B cell (primary cell): Measurements from ENCODE around the gene RAB22A. TPM values are rescaled to one million over a fixed set of nuclear protein-coding genes. Genes with fewer than 3 reads are reported as not detected.

Source experiments
- ATAC-seq: fragments of 200-7000 bp; cut with Tn5 transposase; one replicate; pipeline ENCODE4 v1.10.0; 2021; ENCODE audit warnings: low read depth, mild to moderate bottlenecking, moderate number of reproducible peaks, moderate library complexity
- CTCF ChIA-PET: fragments of 350-600 bp; sonication (Branson Sonifier 250); formaldehyde crosslinking; loops from one replicate; lab custom pipeline; 2021; ENCODE audit warnings: antibody characterized with exemption, inconsistent platforms; lab: Charles Lee
- POLR2A ChIA-PET: fragments of 350-600 bp; sonication (Branson Sonifier 250); formaldehyde crosslinking; loops from one replicate; lab custom pipeline; 2021; ENCODE audit warnings: antibody characterized with exemption; lab: Charles Lee
- DNase-seq: peaks from one replicate; pipeline ENCODE4 v3.0.0; 2013
- H2AFZ ChIP-seq: 2 replicates; pipeline ENCODE4 v1.6.1; 2012; ENCODE audit warnings: mild to moderate bottlenecking, low read depth, low read length; ENCODE audit not compliant: insufficient read depth, poor library complexity, severe bottlenecking
- H3K27ac ChIP-seq, 2 donors: 1 replicate in 1 of 2; 2 replicates in 1 of 2; pipeline ENCODE4 v1.5.1; 2012 to 2013; ENCODE audit warnings: low read length in 2 of 2, mild to moderate bottlenecking in 2 of 2, moderate library complexity in 1 of 2
- H3K27me3 ChIP-seq, 4 experiments: fragments of 200-600 bp in 1 of 4; sonication (generic) in 1 of 4; replicated peaks in 1 of 4; 1 replicate in 2 of 4; 2 replicates in 2 of 4; pipeline versions ENCODE4 v1.6.1 to v1.7.0; 2013 to 2016; ENCODE audit warnings: low read length in 3 of 4, mild to moderate bottlenecking in 2 of 4, mixed read lengths in 1 of 4, moderate library complexity in 1 of 4; ENCODE audit not compliant: insufficient read depth in 4 of 4, control insufficient read depth in 3 of 4; ENCODE audit errors: control extremely low read depth in 1 of 4
- H3K36me3 ChIP-seq, 2 experiments: replicated peaks in 1 of 2; 1 replicate in 1 of 2; 2 replicates in 1 of 2; pipeline versions ENCODE4 v1.6.1 to v1.7.1; 2013; ENCODE audit warnings: low read length in 1 of 2; ENCODE audit not compliant: insufficient read depth in 2 of 2, control insufficient read depth in 1 of 2; ENCODE audit errors: control extremely low read depth in 1 of 2, extremely low read depth in 1 of 2
- H3K4me1 ChIP-seq, 2 donors: fragments of 200-600 bp in 1 of 2; sonication (generic) in 1 of 2; 1 replicate in 1 of 2; 2 replicates in 1 of 2; pipeline versions ENCODE4 v1.5.1 to v1.6.1; 2013 to 2017; ENCODE audit warnings: low read length in 2 of 2; ENCODE audit not compliant: control insufficient read depth in 2 of 2, insufficient read depth in 2 of 2
- H3K4me2 ChIP-seq: replicated peaks from 2 replicates; pipeline ENCODE3; 2012; ENCODE audit warnings: mild to moderate bottlenecking, low read depth, low read length; ENCODE audit not compliant: poor library complexity, severe bottlenecking
- H3K4me3 ChIP-seq, 5 experiments: fragments of 200-600 bp in 1 of 5; sonication (generic) in 1 of 5; 1 replicate in 3 of 5; 2 replicates in 2 of 5; pipeline versions ENCODE4 v1.5.1 to v1.7.0; 2011 to 2016; ENCODE audit warnings: low read length in 4 of 5, mild to moderate bottlenecking in 4 of 5, low read depth in 2 of 5, control low read depth in 1 of 5, moderate library complexity in 1 of 5; ENCODE audit not compliant: insufficient read depth in 1 of 5; ENCODE audit errors: control extremely low read depth in 1 of 5, extremely low read depth in 1 of 5
- H3K79me2 ChIP-seq: fragments of 200-600 bp; sonication (generic); one replicate; pipeline ENCODE4 v1.6.0; 2016; ENCODE audit warnings: low read length; ENCODE audit not compliant: control insufficient read depth, insufficient read depth
- H3K9ac ChIP-seq: fragments of 200-600 bp; sonication (generic); 2 replicates; pipeline ENCODE4 v1.6.1; 2017; ENCODE audit warnings: mild to moderate bottlenecking, low read length, moderate library complexity
- H3K9me3 ChIP-seq, 3 donors: one replicate each; pipeline versions ENCODE4 v1.6.1 to v1.7.1; 2013; ENCODE audit warnings: low read length in 2 of 3; ENCODE audit not compliant: control insufficient read depth in 2 of 3, insufficient read depth in 1 of 3; ENCODE audit errors: control extremely low read depth in 1 of 3
- H4K20me1 ChIP-seq: 2 replicates; pipeline ENCODE4 v1.6.0; 2012; ENCODE audit warnings: mild to moderate bottlenecking, low read length; ENCODE audit not compliant: insufficient read depth, control insufficient read depth, poor library complexity, severe bottlenecking
- H3K27ac Mint-ChIP-seq: one replicate; pipeline ENCODE4 v1.8.0; 2021; ENCODE audit warnings: mixed read lengths
- H3K27me3 Mint-ChIP-seq: one replicate; pipeline ENCODE4 v1.8.0; 2021; ENCODE audit warnings: mixed read lengths
- H3K4me1 Mint-ChIP-seq: one replicate; pipeline ENCODE4 v1.8.0; 2021; ENCODE audit warnings: mixed read lengths
- H3K4me3 Mint-ChIP-seq: one replicate; pipeline ENCODE4 v1.8.0; 2021; ENCODE audit warnings: mixed read lengths
- H3K9me3 Mint-ChIP-seq: one replicate; pipeline ENCODE4 v1.8.0; 2022; ENCODE audit warnings: mixed read lengths; ENCODE audit not compliant: insufficient read depth
- CTCF ChIP-seq: fragments of 200-600 bp; IDR thresholded peaks from one replicate; pipeline ENCODE4 v1.8.0; 2022; ENCODE audit warnings: antibody characterized with exemption, mild to moderate bottlenecking
- EZH2 ChIP-seq: IDR thresholded peaks from 2 replicates; pipeline ENCODE4 v1.6.1; 2012; ENCODE audit warnings: borderline replicate concordance, low read depth, mild to moderate bottlenecking, moderate library complexity, low read length; ENCODE audit not compliant: insufficient read depth, poor library complexity, severe bottlenecking
- WGBS: methylation state at CpG from one replicate; pipeline ENCODE4 v1.1.5; 2013; ENCODE audit warnings: missing lambda C conversion rate; ENCODE audit not compliant: insufficient coverage; 5-methylcytosine and 5-hydroxymethylcytosine counted together
- intact Hi-C: fragments of 100-400 bp; cut with micrococcal nuclease; formaldehyde crosslinking; loops from one replicate; pipeline ENCODE4 v1.10.0; 2022
- polyA plus RNA-seq: library from polyadenylated mRNA; depleted of rRNA; stranded (reverse); fragments of >200 nt; gene quantifications from 2 replicates; pipeline ENCODE4 v1.2.3, GENCODE V29; 2012
- total RNA-seq, 2 donors: library from RNA; stranded (reverse); fragments of 120-200 nt in 1 of 2; gene quantifications; 1 replicate in 1 of 2; 2 replicates in 1 of 2; pipeline versions ENCODE4 v1.2.3 to v1.2.4, GENCODE V29; 2013 to 2022

The RAB22A gene
- total and polyA plus RNA-seq, 2 donors (not counting 1 experiment from before 2014, with no cell fraction given), result 7.5 to 21.1 TPM

GRCh38 chr20:58402305-58402704 lies 92.8 kb downstream of the RAB22A start:
- Histone ChIP-seq H3K4me2 (peak overlapping the region; percentile 32), H4K20me1 (peaks cover 84% of the 10 kb centered on the region), H3K4me3 (no peak overlapping the region), H3K9ac (no peak overlapping the region), H2AFZ (no peak overlapping the region), H3K36me3 (peaks cover 0 to 3% of the 10 kb centered on the region in 2 experiments), H3K27ac (peak overlapping the region in 1 of 2 donors; percentile 46), H3K9me3 (no peaks in the 10 kb centered on the region), H3K79me2 (peaks cover 97% of the 10 kb centered on the region), H3K4me1 (peaks cover 32 to 49% of the 10 kb centered on the region in 2 donors), H3K27me3 (no peaks in the 10 kb centered on the region)
- intact Hi-C loops, result no loop called here
- DNase-seq, result no peak
- 76% methylated on average over 1 of the region's 5 CpGs for WGBS
- Mint-ChIP-seq H3K4me3 (no peak overlapping the region), H3K27me3 (no peaks in the 10 kb centered on the region), H3K9me3 (no peaks in the 10 kb centered on the region), H3K4me1 (peaks cover 33% of the 10 kb centered on the region), H3K27ac (no peak overlapping the region)
- ChIA-PET CTCF (no interaction called here), POLR2A (no interaction called here)
- TF ChIP-seq CTCF, result no peak
- TF ChIP-seq EZH2, result no peak
- ATAC-seq, result no peak

GRCh38 chr20:58402827-58403226 lies 93.3 kb downstream of the RAB22A start:
- POLR2A ChIA-PET, result no interaction called here
- Histone ChIP-seq H3K4me1 (peaks cover 33 to 48% of the 10 kb centered on the region in 2 donors), H2AFZ (no peak overlapping the region), H3K27me3 (no peaks in the 10 kb centered on the region), H3K4me2 (peak overlapping the region; percentile 32), H3K79me2 (peaks cover 97% of the 10 kb centered on the region), H3K9me3 (no peaks in the 10 kb centered on the region), H3K9ac (peak overlapping the region; percentile 36), H3K36me3 (peaks cover 0 to 3% of the 10 kb centered on the region in 2 experiments), H3K27ac (peak overlapping the region in 1 of 2 donors; percentile 46), H4K20me1 (peaks cover 81% of the 10 kb centered on the region), H3K4me3 (no peak overlapping the region)
- peak; percentile 20 for DNase-seq
- no peaks in the 10 kb centered on the region for H3K9me3 Mint-ChIP-seq
- intact Hi-C loops, result no loop called here
- CTCF ChIA-PET, result no interaction called here
- H3K4me3 Mint-ChIP-seq, result no peak overlapping the region
- no peak for TF ChIP-seq CTCF
- TF ChIP-seq EZH2, result no peak
- 58% methylated on average over 4 of the region's 5 CpGs for WGBS
- ATAC-seq, result peak; percentile 51
- H3K27ac Mint-ChIP-seq, result no peak overlapping the region
- H3K4me1 Mint-ChIP-seq, result peaks cover 33% of the 10 kb centered on the region
- no peaks in the 10 kb centered on the region for H3K27me3 Mint-ChIP-seq
